HepG2 (cell line): ENCODE results near the gene ERCC4. TPM values are rescaled to one million over a fixed set of nuclear protein-coding genes. Genes with fewer than 3 reads are reported as not detected.

ENCODE experiments used
- ARNTL ChIP-seq: sonication (generic); formaldehyde crosslinking; IDR thresholded peaks from 2 replicates; pipeline ENCODE4 v1.4.0; 2020; ENCODE audit warnings: mild to moderate bottlenecking, missing genetic modification reagents
- BCL3 ChIP-seq: sonication (generic); formaldehyde crosslinking; IDR thresholded peaks from 2 replicates; pipeline ENCODE4 v1.5.1; 2020; ENCODE audit warnings: mild to moderate bottlenecking, missing genetic modification reagents, moderate library complexity
- CEBPG ChIP-seq: IDR thresholded peaks from 2 replicates; pipeline ENCODE4 v1.6.1; 2016
- HDAC2 ChIP-seq: sonication (generic); formaldehyde crosslinking; IDR thresholded peaks from 2 replicates; pipeline ENCODE4 v1.4.0; 2020; ENCODE audit warnings: missing genetic modification reagents
- MAFG ChIP-seq: sonication (generic); formaldehyde crosslinking; IDR thresholded peaks from 2 replicates; pipeline ENCODE4 v1.5.1; 2020; ENCODE audit warnings: mild to moderate bottlenecking, missing genetic modification reagents
- MIER2 ChIP-seq: IDR thresholded peaks from 2 replicates; pipeline ENCODE4 v1.6.1; 2016; ENCODE audit warnings: missing biosample characterization, missing genetic modification reagents
- MIXL1 ChIP-seq: IDR thresholded peaks from 2 replicates; pipeline ENCODE4 v1.6.1; 2016
- SUZ12 ChIP-seq: fragments of 150-350 bp; IDR thresholded peaks from 2 replicates; pipeline ENCODE4 v1.6.1; 2014; ENCODE audit warnings: low read depth, low read length
- TBL1XR1 ChIP-seq: fragments of 150-350 bp; IDR thresholded peaks from 2 replicates; pipeline ENCODE4 v1.6.1; 2014; ENCODE audit warnings: borderline replicate concordance, low read length; ENCODE audit not compliant: partially characterized antibody
- TBX2 ChIP-seq: sonication (generic); formaldehyde crosslinking; IDR thresholded peaks from 2 replicates; pipeline ENCODE4 v1.5.0; 2020; ENCODE audit warnings: missing genetic modification reagents, mild to moderate bottlenecking, borderline replicate concordance
- TCF7L2 ChIP-seq: IDR thresholded peaks from 2 replicates; pipeline ENCODE4 v1.6.1; 2011; ENCODE audit warnings: mild to moderate bottlenecking, low read depth, low read length, moderate library complexity
- TIGD3 ChIP-seq: sonication (generic); formaldehyde crosslinking; IDR thresholded peaks from 2 replicates; pipeline ENCODE4 v1.5.1; 2020; ENCODE audit warnings: mild to moderate bottlenecking, missing genetic modification reagents, borderline replicate concordance
- ZFP91 ChIP-seq: sonication (generic); formaldehyde crosslinking; IDR thresholded peaks from 2 replicates; pipeline ENCODE4 v1.9.0; 2022; ENCODE audit warnings: missing genetic modification reagents, mild to moderate bottlenecking, borderline replicate concordance
- ZGPAT ChIP-seq: IDR thresholded peaks from 2 replicates; pipeline ENCODE4 v1.6.1; 2016; ENCODE audit warnings: mild to moderate bottlenecking
- ZNF136 ChIP-seq: sonication (generic); formaldehyde crosslinking; IDR thresholded peaks from 2 replicates; pipeline ENCODE4 v1.8.1; 2022; ENCODE audit warnings: low read depth, mild to moderate bottlenecking, moderate library complexity, missing genetic modification reagents
- ZNF44 ChIP-seq: sonication (generic); formaldehyde crosslinking; IDR thresholded peaks from 2 replicates; pipeline ENCODE4 v1.5.1; 2020; ENCODE audit warnings: mild to moderate bottlenecking, missing genetic modification reagents
- ZNF468 ChIP-seq: sonication (generic); formaldehyde crosslinking; IDR thresholded peaks from 2 replicates; pipeline ENCODE4 v1.8.0; 2022; ENCODE audit warnings: mild to moderate bottlenecking, moderate library complexity, missing genetic modification reagents
- ZNF484 ChIP-seq: sonication (generic); formaldehyde crosslinking; IDR thresholded peaks from 2 replicates; pipeline ENCODE4 v1.5.1; 2020; ENCODE audit warnings: mild to moderate bottlenecking, low read depth, missing genetic modification reagents, borderline replicate concordance
- ZNF543 ChIP-seq: sonication (generic); formaldehyde crosslinking; IDR thresholded peaks from 2 replicates; pipeline ENCODE4 v1.4.0; 2020; ENCODE audit warnings: mild to moderate bottlenecking, missing genetic modification reagents
- ZNF550 ChIP-seq: sonication (generic); formaldehyde crosslinking; IDR thresholded peaks from 2 replicates; pipeline ENCODE4 v1.4.0; 2020; ENCODE audit warnings: mild to moderate bottlenecking, missing genetic modification reagents, borderline replicate concordance
- ZNF570 ChIP-seq: sonication (generic); formaldehyde crosslinking; IDR thresholded peaks from 2 replicates; pipeline ENCODE4 v1.4.0; 2020; ENCODE audit warnings: mild to moderate bottlenecking, missing genetic modification reagents, borderline replicate concordance
- ZNF670 ChIP-seq: sonication (generic); formaldehyde crosslinking; IDR thresholded peaks from 2 replicates; pipeline ENCODE4 v1.8.0; 2022; ENCODE audit warnings: mild to moderate bottlenecking, missing genetic modification reagents, borderline replicate concordance
- ZNF784 ChIP-seq: sonication (generic); formaldehyde crosslinking; IDR thresholded peaks from 2 replicates; pipeline ENCODE4 v1.5.1; 2020; ENCODE audit warnings: missing genetic modification reagents, mild to moderate bottlenecking, borderline replicate concordance
- ZSCAN31 ChIP-seq: sonication (generic); formaldehyde crosslinking; IDR thresholded peaks from 2 replicates; pipeline ENCODE4 v1.5.0; 2020; ENCODE audit warnings: low read depth, mild to moderate bottlenecking, missing genetic modification reagents
- polyA plus RNA-seq, 8 experiments: library from polyadenylated mRNA; depleted of rRNA in 3 of 8; stranded (reverse) in 7 of 8; unstranded in 1 of 8; fragments of >200 nt; fragmentation: Illumina TruSeq in 4 of 8; extraction: Trizol in 4 of 8; gene quantifications; 2 replicates each; pipeline versions ENCODE4 v1.2.1 to v1.2.3, GENCODE V29; 2011 to 2016; ENCODE audit warnings: low read depth in 4 of 8, missing spikeins in 1 of 8, mixed read lengths in 1 of 8; ENCODE audit not compliant: insufficient read depth in 1 of 8
- total RNA-seq, 5 experiments: library from RNA; depleted of rRNA; stranded (reverse); fragments of >200 nt; fragmentation: Illumina TruSeq; extraction: Trizol; gene quantifications; 2 replicates each; pipeline ENCODE4 v1.2.3, GENCODE V29; 2016; ENCODE audit warnings: low read depth in 1 of 5

ERCC4 gene
- total and polyA plus RNA-seq, 2 of the 13 experiments (the other 11 are each of a cell fraction or from before 2014, with no cell fraction given): 5.4 to 15.2 TPM

GRCh38 chr16:13915033-13915635, 4.8 kb upstream of the ERCC4 start (continued):
- peak; percentile 54; the same call in 1 of the 2 replicates for TF ChIP-seq ARNTL (CRISPR knock-in tag)
- 0 out of 2 replicates have a peak, but pooled peaks have one; percentile 25 for TF ChIP-seq ZFP91
- no peak for TF ChIP-seq ZNF484 (CRISPR knock-in tag)
- TF ChIP-seq MIER2 (CRISPR knock-in tag): peak; percentile 38; the same call in 1 of the 2 replicates
- TF ChIP-seq ZNF468: no peak
- TF ChIP-seq ZNF44 (CRISPR knock-in tag): 0 out of 2 replicates have a peak, but pooled peaks have one; percentile 73
- peak; percentile 86 for TF ChIP-seq TBX2 (CRISPR knock-in tag)
- TF ChIP-seq ZNF570: no peak
- peak; percentile 80 for TF ChIP-seq ZGPAT (CRISPR knock-in tag)
- no peak for TF ChIP-seq TBL1XR1
- TF ChIP-seq ZNF670 (CRISPR knock-in tag): peak; percentile 90
- TF ChIP-seq ZSCAN31 (CRISPR knock-in tag): 0 out of 2 replicates have a peak, but pooled peaks have one; percentile 33
- no peak for TF ChIP-seq SUZ12
- TF ChIP-seq ZNF550: 0 out of 2 replicates have a peak, but pooled peaks have one; percentile 26
- TF ChIP-seq ZNF543 (CRISPR knock-in tag): no peak
- 0 out of 2 replicates have a peak, but pooled peaks have one; percentile 4 for TF ChIP-seq CEBPG (CRISPR knock-in tag)
- 0 out of 2 replicates have a peak, but pooled peaks have one; percentile 92 for TF ChIP-seq ZNF136 (CRISPR knock-in tag)
- peak; percentile 87; the same call in 1 of the 2 replicates for TF ChIP-seq HDAC2 (CRISPR knock-in tag)
- TF ChIP-seq BCL3 (CRISPR knock-in tag): peak; percentile 88
- TF ChIP-seq TIGD3 (CRISPR knock-in tag): 0 out of 2 replicates have a peak, but pooled peaks have one; percentile 23
- TF ChIP-seq ZNF784: peak; percentile 91
- TF ChIP-seq MAFG (CRISPR knock-in tag): no peak
- no peak for TF ChIP-seq TCF7L2
- peak; percentile 75; the same call in 1 of the 2 replicates for TF ChIP-seq MIXL1 (CRISPR knock-in tag)
